Measurements from ENCODE around the gene RHAG.

RHAG gene

DNA sequence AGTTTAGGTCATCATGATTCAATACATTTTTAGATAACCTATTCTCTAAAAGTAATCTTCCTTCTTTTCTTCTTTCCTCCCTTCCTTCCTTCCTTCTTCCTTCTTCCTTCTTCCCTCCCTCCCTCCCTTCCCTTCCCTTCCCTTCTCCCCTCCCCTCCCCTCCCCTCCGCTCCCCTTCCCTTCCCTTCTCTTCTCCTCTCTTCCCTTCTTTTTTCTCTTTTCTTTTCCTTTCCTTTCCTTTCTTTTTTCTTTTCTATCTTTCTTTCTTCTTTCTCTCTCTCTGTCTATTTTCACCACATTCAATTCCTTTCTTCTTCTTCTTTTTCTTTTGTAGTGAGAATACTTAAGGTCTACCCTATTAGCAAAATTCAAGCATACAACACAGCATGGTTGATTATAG, 17.3 kb upstream of the RHAG start:
- Histone ChIP-seq H3K9me3 (ENCODE audit: control insufficient read depth, low read length) (no peaks in the 10 kb centered on the region), H3K27ac (ENCODE audit: insufficient read depth, low read depth, low read length, poor library complexity, severe bottlenecking) (no peak overlapping the region), H3K4me1 (ENCODE audit: control insufficient read depth, insufficient read depth, low read length) (no peaks in the 10 kb centered on the region), H3K4me3 (ENCODE audit: insufficient read depth, low read depth, low read length) (no peak overlapping the region), H3K27me3 (ENCODE audit: control insufficient read depth, insufficient read depth, low read length, poor library complexity, severe bottlenecking) (no peaks in the 10 kb centered on the region), H3K36me3 (ENCODE audit: control insufficient read depth, insufficient read depth, low read length) (no peaks in the 10 kb centered on the region)
- 95 to 100% methylated on average over 1 of the region's 1 CpG for WGBS, 2 experiments

DNA sequence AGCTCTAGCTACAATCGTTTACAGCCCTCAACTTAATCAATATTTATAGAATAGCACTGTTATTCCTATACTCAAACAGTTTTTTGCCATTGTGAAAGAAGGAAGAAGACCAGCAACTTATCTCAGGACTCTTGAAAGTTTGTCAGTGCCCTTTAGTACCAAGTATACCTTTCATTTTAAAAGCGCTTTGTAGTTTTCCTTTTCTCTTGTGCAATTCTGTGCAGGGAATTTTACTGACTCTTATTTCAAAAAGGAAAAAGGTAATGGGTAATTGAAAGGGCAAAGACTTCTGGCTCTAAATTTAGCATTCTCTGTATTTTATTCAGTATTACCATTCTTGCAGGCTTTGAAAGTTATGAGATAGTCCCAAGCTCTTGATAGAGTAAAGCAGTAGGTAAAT, 16.8 kb upstream of the RHAG start:
- 78 to 94% methylated on average over 2 of the region's 2 CpGs for WGBS, 2 experiments
- H3K9me3 ChIP-seq (ENCODE audit: control insufficient read depth, low read length), result no peaks in the 10 kb centered on the region
- no peak overlapping the region for H3K27ac ChIP-seq (ENCODE audit: insufficient read depth, low read depth, low read length, poor library complexity, severe bottlenecking)
- no peaks in the 10 kb centered on the region for H3K36me3 ChIP-seq (ENCODE audit: control insufficient read depth, insufficient read depth, low read length)
- H3K4me3 ChIP-seq (ENCODE audit: insufficient read depth, low read depth, low read length), result no peak overlapping the region
- no peaks in the 10 kb centered on the region for H3K27me3 ChIP-seq (ENCODE audit: control insufficient read depth, insufficient read depth, low read length, poor library complexity, severe bottlenecking)
- H3K4me1 ChIP-seq (ENCODE audit: control insufficient read depth, insufficient read depth, low read length), result no peaks in the 10 kb centered on the region

DNA sequence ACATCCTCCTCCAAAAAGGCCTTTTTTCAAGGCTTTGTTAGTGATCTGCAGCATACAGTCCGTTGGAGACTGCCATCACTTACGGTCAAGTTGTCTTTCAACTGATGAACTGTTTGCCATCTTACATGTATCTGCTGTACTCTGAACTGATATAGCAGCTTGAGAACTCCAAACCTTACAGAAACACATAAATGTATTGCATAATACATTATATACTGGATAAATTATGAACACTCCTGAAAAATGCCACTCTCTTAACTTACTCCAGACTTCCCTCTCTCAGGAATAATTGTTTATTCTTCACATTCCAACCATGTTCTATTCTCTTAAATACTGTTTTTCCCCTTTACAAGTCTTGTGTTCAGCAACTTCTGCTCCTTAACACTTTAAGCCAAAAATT, 14.6 kb upstream of the RHAG start:
- H3K4me3 ChIP-seq (ENCODE audit: insufficient read depth, low read depth, low read length), result no peak overlapping the region
- H3K27ac ChIP-seq (ENCODE audit: insufficient read depth, low read depth, low read length, poor library complexity, severe bottlenecking), result no peak overlapping the region
- no peaks in the 10 kb centered on the region for H3K9me3 ChIP-seq (ENCODE audit: control insufficient read depth, low read length)
- 83 to 96% methylated on average over 2 of the region's 2 CpGs for WGBS, 2 experiments
- no peaks in the 10 kb centered on the region for H3K4me1 ChIP-seq (ENCODE audit: control insufficient read depth, insufficient read depth, low read length)
- H3K36me3 ChIP-seq (ENCODE audit: control insufficient read depth, insufficient read depth, low read length), result no peaks in the 10 kb centered on the region
- H3K27me3 ChIP-seq (ENCODE audit: control insufficient read depth, insufficient read depth, low read length, poor library complexity, severe bottlenecking), result no peaks in the 10 kb centered on the region

DNA sequence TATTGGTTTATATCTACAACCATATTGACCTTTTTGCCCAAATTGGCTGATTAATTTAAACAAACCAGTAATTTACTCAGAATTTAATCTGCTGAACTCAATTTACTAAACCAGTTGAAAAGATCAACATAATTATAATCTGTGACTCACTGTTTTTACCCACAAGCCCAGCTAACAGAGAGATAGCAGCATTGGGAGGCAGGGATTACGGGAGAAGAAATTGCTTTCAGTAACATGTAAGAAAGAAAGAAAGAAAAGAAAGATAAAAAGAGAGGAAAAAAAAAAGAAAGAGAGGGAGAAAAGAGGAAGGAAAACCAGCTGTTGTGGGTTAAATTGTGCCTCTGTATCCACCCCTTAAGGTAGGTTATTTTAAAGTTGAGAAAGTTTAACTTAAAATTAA, 13.3 kb upstream of the RHAG start:
- Histone ChIP-seq H3K4me3 (ENCODE audit: insufficient read depth, low read depth, low read length) (no peak overlapping the region), H3K36me3 (ENCODE audit: control insufficient read depth, insufficient read depth, low read length) (no peaks in the 10 kb centered on the region)
- 91 to 97% methylated on average over 1 of the region's 1 CpG for WGBS, 2 experiments

DNA sequence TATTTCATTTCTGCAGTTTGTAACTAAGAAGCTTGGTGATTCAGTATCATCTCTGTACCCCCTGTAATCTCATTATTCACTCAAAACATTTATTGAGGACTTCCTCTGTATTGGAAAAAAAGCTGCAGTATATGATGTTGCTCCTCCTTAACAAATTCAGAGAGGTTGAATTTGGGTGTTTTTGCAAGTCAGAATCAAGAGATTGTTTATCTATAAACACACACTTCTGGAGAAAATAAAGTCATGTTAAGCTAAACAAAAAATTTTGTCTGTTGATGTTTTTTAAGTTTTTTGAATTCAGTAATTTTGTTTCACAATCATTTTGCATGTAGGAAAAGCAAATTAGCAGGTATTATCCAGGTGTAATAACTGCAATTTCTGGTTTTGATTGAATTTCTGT, 11.4 kb upstream of the RHAG start:
- H3K27me3 ChIP-seq (ENCODE audit: control insufficient read depth, insufficient read depth, low read length, poor library complexity, severe bottlenecking), result no peaks in the 10 kb centered on the region
- no peaks in the 10 kb centered on the region for H3K36me3 ChIP-seq (ENCODE audit: control insufficient read depth, insufficient read depth, low read length)
- no peak overlapping the region for H3K27ac ChIP-seq (ENCODE audit: insufficient read depth, low read depth, low read length, poor library complexity, severe bottlenecking)
- no peaks in the 10 kb centered on the region for H3K9me3 ChIP-seq (ENCODE audit: control insufficient read depth, low read length)
- H3K4me1 ChIP-seq (ENCODE audit: control insufficient read depth, insufficient read depth, low read length), result no peaks in the 10 kb centered on the region
- no peak overlapping the region for H3K4me3 ChIP-seq (ENCODE audit: insufficient read depth, low read depth, low read length)

More for the DNA sequence above, 13.3 kb upstream of the RHAG start:
- H3K27me3 ChIP-seq (ENCODE audit: control insufficient read depth, insufficient read depth, low read length, poor library complexity, severe bottlenecking), result no peaks in the 10 kb centered on the region
- no peak overlapping the region for H3K27ac ChIP-seq (ENCODE audit: insufficient read depth, low read depth, low read length, poor library complexity, severe bottlenecking)
- H3K4me1 ChIP-seq (ENCODE audit: control insufficient read depth, insufficient read depth, low read length), result no peaks in the 10 kb centered on the region
- H3K9me3 ChIP-seq (ENCODE audit: control insufficient read depth, low read length), result no peaks in the 10 kb centered on the region

DNA sequence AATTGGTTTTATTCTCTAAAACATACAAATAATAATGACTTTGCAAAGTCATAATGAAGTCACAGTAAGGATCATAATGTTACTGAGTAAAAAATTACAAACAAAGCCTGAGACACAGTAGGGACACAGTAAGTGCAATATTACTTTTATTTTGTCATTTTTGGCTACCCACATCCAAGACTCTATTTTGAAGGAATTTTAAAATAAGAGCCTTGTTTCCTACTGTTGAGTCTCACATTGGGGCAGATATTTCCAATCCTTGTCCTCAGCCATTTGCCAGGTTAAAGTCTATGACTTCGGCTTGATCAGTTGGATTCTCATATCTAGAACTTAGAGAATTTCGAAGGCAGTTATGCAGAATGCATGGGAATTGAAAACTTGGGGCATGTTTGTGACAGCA, 10.8 kb upstream of the RHAG start:
- Histone ChIP-seq H3K4me1 (ENCODE audit: control insufficient read depth, insufficient read depth, low read length) (no peaks in the 10 kb centered on the region), H3K9me3 (ENCODE audit: control insufficient read depth, low read length) (no peaks in the 10 kb centered on the region), H3K27ac (ENCODE audit: insufficient read depth, low read depth, low read length, poor library complexity, severe bottlenecking) (no peak overlapping the region), H3K36me3 (ENCODE audit: control insufficient read depth, insufficient read depth, low read length) (no peaks in the 10 kb centered on the region), H3K27me3 (ENCODE audit: control insufficient read depth, insufficient read depth, low read length, poor library complexity, severe bottlenecking) (no peaks in the 10 kb centered on the region), H3K4me3 (ENCODE audit: insufficient read depth, low read depth, low read length) (no peak overlapping the region)
- 91 to 94% methylated on average over 2 of the region's 2 CpGs for WGBS, 2 experiments

DNA sequence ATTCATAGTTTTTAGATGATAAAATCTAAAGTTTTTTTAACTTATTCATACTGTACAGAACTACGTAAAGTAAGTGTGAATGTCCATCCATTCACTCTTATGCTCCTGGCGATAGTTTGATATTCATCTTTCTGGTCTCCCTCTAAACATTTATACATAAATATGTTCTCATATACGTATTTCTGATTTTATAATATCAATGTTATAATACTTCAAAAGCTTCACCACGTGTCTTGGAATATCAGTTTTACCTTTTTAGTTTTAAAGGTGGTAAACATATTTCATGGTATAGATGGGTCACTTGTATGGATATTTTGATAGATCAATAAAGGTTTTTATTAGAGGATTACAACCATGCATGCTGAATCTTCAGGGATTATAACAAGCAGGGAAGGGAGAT, 10.3 kb upstream of the RHAG start:
- Histone ChIP-seq H3K27ac (ENCODE audit: insufficient read depth, low read depth, low read length, poor library complexity, severe bottlenecking) (no peak overlapping the region), H3K9me3 (ENCODE audit: control insufficient read depth, low read length) (no peaks in the 10 kb centered on the region), H3K4me3 (ENCODE audit: insufficient read depth, low read depth, low read length) (no peak overlapping the region), H3K36me3 (ENCODE audit: control insufficient read depth, insufficient read depth, low read length) (no peaks in the 10 kb centered on the region), H3K4me1 (ENCODE audit: control insufficient read depth, insufficient read depth, low read length) (no peaks in the 10 kb centered on the region), H3K27me3 (ENCODE audit: control insufficient read depth, insufficient read depth, low read length, poor library complexity, severe bottlenecking) (no peaks in the 10 kb centered on the region)
- WGBS, 2 experiments, result 80 to 96% methylated on average over 1 to 3 of the region's 4 CpGs

DNA sequence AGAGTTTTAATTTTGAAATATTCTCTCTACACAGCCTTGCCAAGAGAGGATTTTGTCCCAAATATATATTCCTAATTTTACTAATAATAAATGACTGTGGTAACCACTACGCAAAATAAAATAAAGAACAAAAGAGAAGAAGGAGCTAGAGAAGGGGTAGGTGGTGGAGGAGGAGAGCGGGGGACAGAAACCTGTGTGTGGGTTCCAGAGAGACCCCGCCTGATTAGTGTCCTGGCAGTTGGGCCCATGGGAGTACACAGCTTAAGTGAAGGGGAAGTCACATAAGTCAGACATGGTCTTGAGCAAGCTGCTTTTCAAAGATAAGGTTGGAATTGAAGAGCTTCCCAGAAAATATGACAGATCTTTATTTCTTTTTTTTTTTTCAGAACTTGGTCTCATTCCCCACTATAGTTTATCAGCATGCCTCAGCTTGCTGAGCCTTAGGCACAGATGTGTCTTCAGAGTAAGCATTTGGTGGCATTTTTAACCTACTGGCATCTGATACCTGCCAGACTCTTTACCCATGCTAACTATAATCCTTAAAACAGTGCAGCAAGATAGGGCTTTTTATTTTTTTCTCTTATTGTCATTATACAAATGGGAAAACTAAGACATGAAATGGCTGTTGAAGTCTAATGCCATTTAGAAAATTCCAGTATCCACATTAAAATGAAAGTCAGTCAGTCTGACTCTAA, 9.6 kb upstream of the RHAG start:
- H3K27me3 ChIP-seq (ENCODE audit: control insufficient read depth, insufficient read depth, low read length, poor library complexity, severe bottlenecking), result no peaks in the 10 kb centered on the region
- H3K9me3 ChIP-seq (ENCODE audit: control insufficient read depth, low read length), result no peaks in the 10 kb centered on the region
- H3K4me3 ChIP-seq (ENCODE audit: insufficient read depth, low read depth, low read length), result no peak overlapping the region
- H3K36me3 ChIP-seq (ENCODE audit: control insufficient read depth, insufficient read depth, low read length), result no peaks in the 10 kb centered on the region
- WGBS, 2 experiments, result 95 to 97% methylated on average over 3 of the region's 3 CpGs
- H3K4me1 ChIP-seq (ENCODE audit: control insufficient read depth, insufficient read depth, low read length), result no peaks in the 10 kb centered on the region
- H3K27ac ChIP-seq (ENCODE audit: insufficient read depth, low read depth, low read length, poor library complexity, severe bottlenecking), result no peak overlapping the region

DNA sequence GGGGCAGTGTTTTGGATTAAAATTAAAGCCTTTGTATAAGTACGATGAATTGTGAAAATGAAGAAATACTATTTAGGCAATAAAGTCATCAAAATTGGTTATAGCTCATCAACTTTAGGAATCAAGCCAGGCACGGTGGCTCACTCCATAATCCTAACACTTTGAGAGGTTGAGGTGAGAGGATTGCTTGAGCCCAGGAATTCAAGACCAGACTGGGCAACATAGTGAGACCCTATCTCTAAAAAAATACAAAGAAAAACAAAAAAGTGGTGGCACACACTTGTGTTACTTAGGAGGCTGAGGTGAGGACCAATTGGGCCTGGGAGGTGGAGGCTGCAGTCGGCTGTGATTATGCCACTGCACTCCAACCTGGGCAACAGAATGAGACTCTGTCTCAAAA, 8.5 kb upstream of the RHAG start:
- H3K36me3 ChIP-seq (ENCODE audit: control insufficient read depth, insufficient read depth, low read length), result no peaks in the 10 kb centered on the region
- no peaks in the 10 kb centered on the region for H3K9me3 ChIP-seq (ENCODE audit: control insufficient read depth, low read length)
- H3K4me1 ChIP-seq (ENCODE audit: control insufficient read depth, insufficient read depth, low read length), result no peaks in the 10 kb centered on the region
- H3K27ac ChIP-seq (ENCODE audit: insufficient read depth, low read depth, low read length, poor library complexity, severe bottlenecking), result no peak overlapping the region
- WGBS, 2 experiments, result 85 to 93% methylated on average over 3 of the region's 3 CpGs
- no peak overlapping the region for H3K4me3 ChIP-seq (ENCODE audit: insufficient read depth, low read depth, low read length)
- no peaks in the 10 kb centered on the region for H3K27me3 ChIP-seq (ENCODE audit: control insufficient read depth, insufficient read depth, low read length, poor library complexity, severe bottlenecking)

DNA sequence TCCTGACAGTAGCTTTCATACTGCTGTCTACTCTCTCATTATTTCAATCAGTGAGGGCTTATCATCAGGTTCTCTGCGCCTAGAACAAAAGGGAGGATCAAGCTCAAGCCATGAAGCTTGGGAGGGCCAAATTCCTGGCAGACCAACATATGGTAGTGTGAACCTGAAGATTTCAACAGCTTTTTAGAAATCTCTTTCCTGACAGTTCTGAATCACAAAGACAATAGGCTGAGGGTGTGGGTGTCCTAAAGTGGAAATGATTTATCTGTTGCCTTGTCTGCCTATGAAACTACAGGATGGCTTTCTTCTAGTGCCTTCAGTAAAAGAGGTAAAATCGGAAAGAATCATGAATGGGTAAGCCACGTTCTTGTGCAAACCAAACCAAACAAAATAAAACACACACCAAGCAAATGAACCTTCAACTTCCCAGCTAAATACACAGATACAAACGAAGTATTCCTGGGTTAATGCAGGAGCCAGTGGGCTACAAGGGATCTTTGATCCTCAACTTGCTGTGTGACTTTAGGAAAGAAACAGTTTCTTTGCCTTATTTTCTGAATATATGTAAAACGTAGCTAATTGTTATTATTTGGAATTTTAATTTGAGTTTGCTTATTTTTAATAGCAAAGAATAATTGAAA, 2.7 kb upstream of the RHAG start:
- Histone ChIP-seq H3K27me3 (ENCODE audit: control insufficient read depth, insufficient read depth, low read length, poor library complexity, severe bottlenecking) (no peaks in the 10 kb centered on the region), H3K36me3 (ENCODE audit: control insufficient read depth, insufficient read depth, low read length) (no peaks in the 10 kb centered on the region), H3K9me3 (ENCODE audit: control insufficient read depth, low read length) (no peaks in the 10 kb centered on the region), H3K4me1 (ENCODE audit: control insufficient read depth, insufficient read depth, low read length) (no peaks in the 10 kb centered on the region), H3K27ac (ENCODE audit: insufficient read depth, low read depth, low read length, poor library complexity, severe bottlenecking) (no peak overlapping the region), H3K4me3 (ENCODE audit: insufficient read depth, low read depth, low read length) (no peak overlapping the region)
- 81 to 86% methylated on average over 4 to 5 of the region's 5 CpGs for WGBS, 2 experiments
